ENCODE measurements around the gene ATP2A2. TPM values are rescaled to one million over a fixed set of nuclear protein-coding genes. Genes with fewer than 3 reads are reported as not detected.

Gene ATP2A2
- total RNA-seq, 1 donor from 2014 or later = 100 TPM

DNA sequence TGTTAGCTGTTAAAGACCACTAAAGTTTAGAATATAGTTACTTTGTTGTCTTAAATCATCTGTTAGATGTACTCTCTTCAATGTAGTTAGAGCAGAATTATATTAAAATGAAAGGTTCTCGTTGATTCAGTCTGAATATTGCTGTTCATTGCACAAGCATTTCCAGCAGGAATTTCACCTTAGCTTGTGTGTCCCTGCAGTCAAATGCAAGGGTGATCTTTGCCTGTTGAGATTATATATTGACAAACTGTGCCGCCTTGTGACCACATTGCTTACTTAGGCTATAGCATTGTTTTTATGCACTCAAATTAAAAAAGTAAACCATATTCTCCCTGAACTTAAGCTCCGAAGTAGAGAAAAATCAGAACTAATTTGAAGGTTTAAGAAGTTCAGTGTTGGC is 39.5 kb downstream of the ATP2A2 start:
- Mint-ChIP-seq H3K4me1 (peaks cover 6% of the 10 kb centered on the region), H3K9me3 (no peaks in the 10 kb centered on the region), H3K4me3 (no peak overlapping the region), H3K27me3 (no peaks in the 10 kb centered on the region), H3K36me3 (ENCODE audit: low read depth) (peaks cover 53% of the 10 kb centered on the region), H3K27ac (no peak overlapping the region)
- TF ChIP-seq, protein P1, sequence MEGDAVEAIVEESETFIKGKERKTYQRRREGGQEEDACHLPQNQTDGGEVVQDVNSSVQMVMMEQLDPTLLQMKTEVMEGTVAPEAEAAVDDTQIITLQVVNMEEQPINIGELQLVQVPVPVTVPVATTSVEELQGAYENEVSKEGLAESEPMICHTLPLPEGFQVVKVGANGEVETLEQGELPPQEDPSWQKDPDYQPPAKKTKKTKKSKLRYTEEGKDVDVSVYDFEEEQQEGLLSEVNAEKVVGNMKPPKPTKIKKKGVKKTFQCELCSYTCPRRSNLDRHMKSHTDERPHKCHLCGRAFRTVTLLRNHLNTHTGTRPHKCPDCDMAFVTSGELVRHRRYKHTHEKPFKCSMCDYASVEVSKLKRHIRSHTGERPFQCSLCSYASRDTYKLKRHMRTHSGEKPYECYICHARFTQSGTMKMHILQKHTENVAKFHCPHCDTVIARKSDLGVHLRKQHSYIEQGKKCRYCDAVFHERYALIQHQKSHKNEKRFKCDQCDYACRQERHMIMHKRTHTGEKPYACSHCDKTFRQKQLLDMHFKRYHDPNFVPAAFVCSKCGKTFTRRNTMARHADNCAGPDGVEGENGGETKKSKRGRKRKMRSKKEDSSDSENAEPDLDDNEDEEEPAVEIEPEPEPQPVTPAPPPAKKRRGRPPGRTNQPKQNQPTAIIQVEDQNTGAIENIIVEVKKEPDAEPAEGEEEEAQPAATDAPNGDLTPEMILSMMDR (IDR thresholded peaks at IDR 0.05) = no peak
- intact Hi-C loops (cut with micrococcal nuclease) = no loop called here
- ChIA-PET CTCF (no interaction called here), POLR2A (no interaction called here)
- DNase-seq = no peak
- no peak for ATAC-seq (ENCODE audit: low read depth)

DNA sequence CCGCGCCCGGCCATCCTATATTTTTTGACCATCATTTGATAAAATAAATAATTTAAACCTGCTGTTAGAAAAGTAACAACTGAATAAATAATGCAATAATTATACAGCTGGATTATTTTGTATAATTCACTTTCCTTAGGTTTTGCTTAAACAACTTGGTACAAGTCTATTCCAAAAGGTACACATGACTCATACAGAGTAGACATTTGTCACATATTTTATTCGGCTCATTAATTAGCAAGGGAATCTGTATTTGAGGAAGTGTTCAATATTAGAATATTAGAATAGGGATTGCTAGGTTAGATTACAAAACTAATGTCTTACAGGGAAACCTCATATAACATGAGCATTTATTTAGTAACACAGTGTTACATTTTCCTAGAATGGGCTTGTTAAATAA is 48.7 kb downstream of the ATP2A2 start:
- ChIA-PET CTCF (no interaction called here), POLR2A (interaction anchor here (0.6 kb wide), 1 partner anchor 30 kb away, joined by 9 read pairs; no protein-coding TSS in a partner anchor)
- DNase-seq (no peak), ATAC-seq (ENCODE audit: low read depth) (no peak)
- Mint-ChIP-seq H3K4me3 (no peak overlapping the region), H3K36me3 (ENCODE audit: low read depth) (peaks cover 84% of the 10 kb centered on the region), H3K27me3 (no peaks in the 10 kb centered on the region), H3K9me3 (no peaks in the 10 kb centered on the region), H3K27ac (no peak overlapping the region), H3K4me1 (no peaks in the 10 kb centered on the region)
- intact Hi-C loops (cut with micrococcal nuclease) = no loop called here
- TF ChIP-seq, protein P1 (IDR thresholded peaks at IDR 0.05) = no peak

DNA sequence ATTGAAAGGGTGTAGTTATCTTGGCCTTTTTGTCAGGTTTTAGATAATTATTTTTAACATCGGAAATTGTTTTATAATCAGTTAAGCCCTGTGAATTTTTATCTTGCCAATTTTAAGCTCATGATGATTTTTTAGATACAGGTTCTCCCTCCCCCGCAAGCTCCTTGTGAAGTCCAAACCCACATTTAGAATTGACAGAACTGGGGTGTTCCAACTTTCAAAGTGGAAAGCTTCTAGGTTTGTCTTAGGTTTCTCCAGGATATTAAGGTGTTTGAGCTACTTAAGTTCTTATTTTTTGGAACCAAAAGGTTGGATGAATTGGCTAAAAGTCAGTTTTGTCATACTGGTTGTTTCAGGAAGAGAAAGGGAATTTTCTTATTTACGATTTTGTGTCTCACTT is 49.1 kb downstream of the ATP2A2 start:
- TF ChIP-seq, protein P1 (IDR thresholded peaks at IDR 0.05) = no peak
- DNase-seq (no peak), ATAC-seq (ENCODE audit: low read depth) (no peak)
- Mint-ChIP-seq H3K4me1 (no peaks in the 10 kb centered on the region), H3K9me3 (no peaks in the 10 kb centered on the region), H3K27me3 (no peaks in the 10 kb centered on the region), H3K4me3 (no peak overlapping the region), H3K36me3 (ENCODE audit: low read depth) (peaks cover 88% of the 10 kb centered on the region), H3K27ac (no peak overlapping the region)
- intact Hi-C loops (cut with micrococcal nuclease) = no loop called here
- ChIA-PET CTCF (interaction anchor here (0.6 kb wide), 1 partner anchor 648 kb away, joined by 4 read pairs; no protein-coding TSS in a partner anchor), POLR2A (interaction anchor here (0.6 kb wide), 1 partner anchor 30 kb away, joined by 9 read pairs; no protein-coding TSS in a partner anchor)

DNA sequence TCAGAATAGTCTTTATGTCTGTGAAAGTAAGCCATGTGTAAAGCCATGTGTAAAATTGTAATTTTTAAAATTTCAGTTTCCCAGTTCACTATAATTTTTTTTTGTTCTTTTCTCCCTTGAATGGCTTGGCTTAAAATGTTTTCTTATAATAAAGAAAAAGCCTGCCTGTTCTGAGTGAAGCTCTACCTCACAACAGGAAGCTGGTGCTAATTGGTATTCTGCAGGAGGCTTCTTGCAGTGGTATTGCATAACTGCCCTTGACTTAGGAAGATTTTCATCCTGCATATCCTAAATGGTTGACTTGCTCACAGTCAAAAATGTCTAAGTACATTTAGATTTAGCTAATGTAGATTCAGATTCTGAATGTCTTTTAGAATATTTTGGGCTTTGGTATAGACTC is 49.5 kb downstream of the ATP2A2 start:
- intact Hi-C loops (cut with micrococcal nuclease) = no loop called here
- no peaks in the 10 kb centered on the region for H3K27me3 Mint-ChIP-seq
- no peak for ATAC-seq (ENCODE audit: low read depth)
- TF ChIP-seq, protein P1 (IDR thresholded peaks at IDR 0.05) = no peak
- H3K9me3 Mint-ChIP-seq = no peaks in the 10 kb centered on the region
- no peak overlapping the region for H3K4me3 Mint-ChIP-seq
- H3K36me3 Mint-ChIP-seq (ENCODE audit: low read depth) = peaks cover 91% of the 10 kb centered on the region
- H3K4me1 Mint-ChIP-seq = no peaks in the 10 kb centered on the region
- no peak for DNase-seq
- CTCF ChIA-PET = interaction anchor here (0.6 kb wide), 1 partner anchor 647 kb away, joined by 4 read pairs; no protein-coding TSS in a partner anchor
- POLR2A ChIA-PET = no interaction called here
- H3K27ac Mint-ChIP-seq = no peak overlapping the region

DNA sequence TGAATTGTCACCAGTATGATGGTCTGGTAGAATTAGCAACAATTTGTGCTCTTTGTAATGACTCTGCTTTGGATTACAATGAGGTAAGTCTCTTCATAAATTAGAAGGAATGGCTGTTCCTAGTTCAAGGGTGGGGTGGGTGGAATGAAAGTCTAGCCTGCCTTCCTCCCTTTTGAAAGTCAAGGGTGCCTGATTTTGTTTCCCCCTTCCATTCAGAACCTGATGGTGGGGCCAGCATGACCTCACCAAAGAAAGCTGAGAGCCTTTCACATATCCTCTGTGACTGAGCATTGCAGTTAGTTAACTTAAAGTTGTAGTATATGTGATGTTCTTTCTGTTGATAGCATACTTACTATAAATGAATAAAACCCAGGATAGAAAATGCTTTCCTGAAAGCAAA is 52.2 kb downstream of the ATP2A2 start:
- peaks cover 4% of the 10 kb centered on the region for H3K4me1 Mint-ChIP-seq
- ATAC-seq (ENCODE audit: low read depth) (no peak), DNase-seq (no peak)
- CTCF ChIA-PET = no interaction called here
- no peak overlapping the region for H3K4me3 Mint-ChIP-seq
- TF ChIP-seq, protein P1 (IDR thresholded peaks at IDR 0.05) = no peak
- POLR2A ChIA-PET = no interaction called here
- H3K27ac Mint-ChIP-seq = no peak overlapping the region
- H3K27me3 Mint-ChIP-seq = no peaks in the 10 kb centered on the region
- peaks cover 93% of the 10 kb centered on the region for H3K36me3 Mint-ChIP-seq (ENCODE audit: low read depth)
- intact Hi-C loops (cut with micrococcal nuclease) = no loop called here
- H3K9me3 Mint-ChIP-seq = no peaks in the 10 kb centered on the region
